Stomach smooth muscle (tissue), 2 donors: ENCODE measurements around the gene AGFG2.

Source experiments
- H3K27ac ChIP-seq: one replicate; pipeline ENCODE4 v1.7.0; 2013; ENCODE audit warnings: mild to moderate bottlenecking, low read length, inconsistent platforms
- H3K27me3 ChIP-seq, 2 donors: one replicate each; pipeline ENCODE4 v1.7.0; 2013; ENCODE audit warnings: low read length in 2 of 2; ENCODE audit not compliant: insufficient read depth in 2 of 2, control insufficient read depth in 1 of 2
- H3K36me3 ChIP-seq, 2 donors: one replicate each; pipeline ENCODE4 v1.7.0; 2013; ENCODE audit warnings: low read length in 2 of 2; ENCODE audit not compliant: control insufficient read depth in 2 of 2, insufficient read depth in 2 of 2
- H3K4me1 ChIP-seq: one replicate; pipeline ENCODE4 v1.7.0; 2013; ENCODE audit warnings: low read length; ENCODE audit not compliant: control insufficient read depth, insufficient read depth
- H3K4me3 ChIP-seq, 2 donors: one replicate each; pipeline ENCODE4 v1.7.0; 2013; ENCODE audit warnings: low read length in 2 of 2
- H3K9ac ChIP-seq, 2 donors: one replicate each; pipeline ENCODE4 v1.7.0; 2013; ENCODE audit warnings: low read length in 2 of 2, mild to moderate bottlenecking in 1 of 2
- H3K9me3 ChIP-seq, 2 donors: one replicate each; pipeline ENCODE4 v1.7.0; 2013; ENCODE audit warnings: low read length in 2 of 2; ENCODE audit not compliant: control insufficient read depth in 2 of 2
- donor health status: healthy.
- donor health status: Pancreatic carcinoma.

AGFG2 gene

DNA sequence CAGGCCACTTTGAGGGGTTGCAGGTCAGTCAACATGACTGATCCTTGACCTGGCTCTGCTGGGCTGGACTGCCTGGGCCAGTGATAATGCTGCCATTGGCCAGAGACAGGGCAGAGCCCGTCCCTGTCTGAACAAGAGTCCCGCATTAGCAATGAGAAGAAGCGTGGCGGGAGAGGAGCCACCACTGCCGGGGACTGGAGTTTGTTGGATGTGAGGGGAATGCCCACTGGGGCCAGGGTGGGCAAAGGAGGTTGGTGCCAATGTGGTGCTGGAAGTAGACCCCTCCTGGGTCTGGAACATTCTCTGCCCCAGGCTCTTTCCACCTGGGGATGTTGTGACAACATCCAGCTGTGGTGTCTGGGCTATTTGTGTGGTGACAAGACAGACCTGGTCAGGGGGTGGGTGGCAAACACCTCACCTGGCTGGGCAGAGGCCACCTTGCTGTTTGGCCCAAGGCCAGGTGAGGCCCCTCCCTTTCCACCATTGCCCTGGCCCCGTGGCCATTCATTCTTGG, 27.1 kb downstream of the AGFG2 start:
- H3K27ac ChIP-seq, result no peak overlapping the region

DNA sequence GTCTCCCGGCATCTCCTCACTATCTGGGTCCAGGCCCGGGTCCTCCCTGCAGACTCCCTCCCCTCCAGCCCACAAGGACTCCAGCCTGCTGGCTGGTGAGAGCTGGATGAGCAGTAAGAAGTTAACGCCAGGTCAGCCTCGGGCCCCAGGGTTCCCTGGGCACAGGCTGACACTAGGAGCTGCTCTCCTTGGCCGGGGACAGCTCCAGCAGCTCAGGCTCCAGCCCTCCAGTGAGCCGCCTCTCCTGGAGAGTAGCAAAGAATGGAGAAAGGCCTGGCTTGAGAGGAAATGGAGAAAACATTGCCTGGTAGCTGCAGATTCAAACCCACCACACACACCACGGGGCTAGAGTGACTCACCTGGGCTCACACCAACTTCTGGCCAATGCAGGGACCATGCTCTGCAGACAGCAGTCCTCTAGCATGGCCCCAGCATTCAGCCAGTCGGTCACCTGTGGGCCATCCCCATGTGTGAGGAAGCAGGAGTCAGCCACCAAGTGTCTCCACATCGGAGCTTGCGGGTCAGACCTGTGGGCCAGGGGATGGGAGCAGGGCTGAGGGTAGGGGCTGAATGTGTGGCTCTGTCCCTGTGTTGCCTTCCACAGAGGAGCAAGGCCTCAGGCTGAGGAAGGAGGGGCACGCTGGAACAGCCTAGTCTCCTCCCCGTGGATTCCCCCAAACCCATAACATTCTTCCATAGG, 28.2 kb downstream of the AGFG2 start:
- Histone ChIP-seq H3K9me3 (no peaks in the 10 kb centered on the region), H3K4me1 (peaks cover 11% of the 10 kb centered on the region), H3K27me3 (no peaks in the 10 kb centered on the region), H3K4me3 (no peak overlapping the region), H3K9ac (no peak overlapping the region), H3K36me3 (peaks cover 0 to 4% of the 10 kb centered on the region in 2 donors), H3K27ac (peak overlapping the region; percentile 18)

More for the DNA sequence above, 27.1 kb downstream of the AGFG2 start:
- peaks cover 0 to 6% of the 10 kb centered on the region in 2 donors for H3K36me3 ChIP-seq
- H3K4me3 ChIP-seq, result no peak overlapping the region
- no peak overlapping the region for H3K9ac ChIP-seq
- H3K4me1 ChIP-seq, result peaks cover 11% of the 10 kb centered on the region
- no peaks in the 10 kb centered on the region for H3K9me3 ChIP-seq
- H3K27me3 ChIP-seq, result no peaks in the 10 kb centered on the region

DNA sequence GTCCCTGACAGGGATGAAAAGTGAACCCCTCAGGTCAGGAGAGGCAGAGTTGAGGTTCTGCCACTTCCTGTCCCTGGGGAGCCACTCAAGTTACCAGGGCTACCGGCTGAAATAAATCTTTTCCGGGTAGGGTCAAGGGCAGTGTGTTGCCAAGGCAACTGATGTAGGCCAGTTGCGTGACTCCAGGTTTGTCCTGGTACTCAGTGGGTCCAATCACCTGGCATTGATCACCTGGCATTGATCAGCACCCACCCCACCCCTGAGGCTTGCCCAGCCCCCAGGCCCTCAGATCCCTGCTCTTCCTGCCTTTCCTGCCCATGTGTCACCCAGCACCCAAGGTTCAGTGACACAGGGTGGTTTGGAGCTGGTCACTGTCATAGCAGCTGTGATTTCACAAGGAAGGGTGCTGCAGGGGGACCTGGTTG, 28.8 kb downstream of the AGFG2 start:
- no peaks in the 10 kb centered on the region for H3K9me3 ChIP-seq
- no peak overlapping the region for H3K9ac ChIP-seq
- H3K36me3 ChIP-seq, result peaks cover 0 to 4% of the 10 kb centered on the region in 2 donors
- H3K27ac ChIP-seq, result peak overlapping the region; percentile 2
- no peaks in the 10 kb centered on the region for H3K27me3 ChIP-seq
- H3K4me1 ChIP-seq, result peaks cover 11% of the 10 kb centered on the region
- no peak overlapping the region for H3K4me3 ChIP-seq

DNA sequence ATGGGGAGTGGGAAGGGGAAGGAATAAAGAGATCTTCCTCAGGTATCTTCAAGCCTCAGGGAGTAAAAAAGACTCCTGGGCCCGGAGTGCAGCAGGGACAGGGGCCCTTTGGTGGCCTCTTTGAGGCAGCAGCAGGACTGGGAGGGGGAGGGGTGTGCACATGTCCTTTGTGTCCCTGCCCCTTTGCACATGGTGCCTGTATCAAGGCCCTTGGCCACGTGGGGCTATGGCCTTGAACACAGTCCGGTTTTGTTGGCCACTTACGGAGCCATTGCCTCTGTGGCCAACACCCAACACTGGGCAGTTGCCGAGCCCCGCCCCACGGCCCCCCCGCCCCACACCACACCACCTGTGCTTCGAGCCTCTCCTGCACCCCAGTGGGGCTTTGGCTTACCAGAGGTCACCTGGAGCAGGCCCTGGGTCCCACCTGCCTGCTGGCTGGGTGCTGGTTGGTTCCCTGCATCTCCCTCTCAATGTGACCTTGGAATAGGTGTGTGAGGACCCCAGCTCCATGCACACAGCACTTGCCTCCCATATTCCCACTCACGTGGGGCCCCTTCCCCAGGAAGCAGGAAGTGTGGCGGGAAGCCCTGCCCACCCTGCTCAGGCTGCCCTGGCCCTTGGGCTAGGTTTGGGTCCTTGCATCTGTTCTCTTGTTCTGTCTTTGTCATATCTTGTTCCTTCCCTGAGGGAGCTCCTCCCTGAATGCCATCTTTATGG, 29.3 kb downstream of the AGFG2 start:
- no peak overlapping the region for H3K4me3 ChIP-seq

DNA sequence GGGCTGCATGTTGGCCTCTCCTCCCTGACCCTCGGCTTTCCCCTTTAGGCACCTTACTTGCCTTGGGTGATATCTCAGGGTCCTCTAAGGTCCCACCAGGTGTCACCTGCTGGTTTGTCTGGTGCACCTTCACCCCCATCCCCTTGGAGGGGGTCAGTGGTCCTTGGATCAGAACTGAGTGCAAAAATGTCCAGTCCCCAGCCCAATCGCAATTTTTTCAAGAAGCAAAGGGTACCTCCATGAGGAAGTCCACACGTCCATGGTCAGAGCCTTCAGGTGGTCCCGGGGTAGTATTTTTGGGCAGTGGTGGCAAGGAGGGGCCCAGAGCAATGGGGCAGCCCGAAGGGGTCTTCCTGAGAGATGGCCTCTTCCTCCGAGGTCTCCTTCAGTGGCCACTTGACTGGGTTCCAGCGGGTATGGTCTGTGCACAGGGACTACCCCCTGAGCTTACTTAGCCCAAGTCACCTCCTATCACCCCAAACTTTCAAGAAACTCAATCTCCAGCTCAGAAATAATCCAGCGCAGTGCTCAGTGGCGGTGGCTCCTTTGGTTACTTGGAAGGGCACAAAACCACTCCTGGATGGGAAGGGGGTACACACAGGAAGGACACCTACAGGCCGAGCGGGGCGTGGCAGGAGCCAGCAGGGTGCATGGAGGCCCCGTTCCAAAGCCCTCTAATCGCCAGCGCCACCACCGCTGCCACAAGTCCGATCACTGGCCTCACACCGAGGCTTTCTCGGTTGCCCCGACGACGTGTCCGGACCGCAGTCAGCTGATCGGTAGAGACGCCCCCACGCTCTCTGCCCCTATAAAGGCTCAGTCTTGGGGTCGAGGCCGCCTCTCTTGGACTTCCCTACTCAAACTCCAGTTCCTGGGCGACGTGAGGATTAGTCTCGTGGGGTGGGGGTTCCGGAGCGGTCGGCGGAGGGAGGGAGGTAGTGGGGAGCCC, 30.2 kb downstream of the AGFG2 start:
- H3K27me3 ChIP-seq, result no peaks in the 10 kb centered on the region
- no peak overlapping the region for H3K9ac ChIP-seq
- H3K36me3 ChIP-seq, result no peaks in the 10 kb centered on the region
- peak overlapping the region in 1 of 2 donors; percentile 63 for H3K4me3 ChIP-seq
- H3K27ac ChIP-seq, result no peak overlapping the region
- peaks cover 11% of the 10 kb centered on the region for H3K4me1 ChIP-seq
- H3K9me3 ChIP-seq, result no peaks in the 10 kb centered on the region

More for the DNA sequence above, 29.3 kb downstream of the AGFG2 start:
- no peaks in the 10 kb centered on the region for H3K36me3 ChIP-seq
- peak overlapping the region; percentile 2 for H3K27ac ChIP-seq
- H3K9me3 ChIP-seq, result no peaks in the 10 kb centered on the region
- no peak overlapping the region for H3K9ac ChIP-seq
- peaks cover 11% of the 10 kb centered on the region for H3K4me1 ChIP-seq
- no peaks in the 10 kb centered on the region for H3K27me3 ChIP-seq

DNA sequence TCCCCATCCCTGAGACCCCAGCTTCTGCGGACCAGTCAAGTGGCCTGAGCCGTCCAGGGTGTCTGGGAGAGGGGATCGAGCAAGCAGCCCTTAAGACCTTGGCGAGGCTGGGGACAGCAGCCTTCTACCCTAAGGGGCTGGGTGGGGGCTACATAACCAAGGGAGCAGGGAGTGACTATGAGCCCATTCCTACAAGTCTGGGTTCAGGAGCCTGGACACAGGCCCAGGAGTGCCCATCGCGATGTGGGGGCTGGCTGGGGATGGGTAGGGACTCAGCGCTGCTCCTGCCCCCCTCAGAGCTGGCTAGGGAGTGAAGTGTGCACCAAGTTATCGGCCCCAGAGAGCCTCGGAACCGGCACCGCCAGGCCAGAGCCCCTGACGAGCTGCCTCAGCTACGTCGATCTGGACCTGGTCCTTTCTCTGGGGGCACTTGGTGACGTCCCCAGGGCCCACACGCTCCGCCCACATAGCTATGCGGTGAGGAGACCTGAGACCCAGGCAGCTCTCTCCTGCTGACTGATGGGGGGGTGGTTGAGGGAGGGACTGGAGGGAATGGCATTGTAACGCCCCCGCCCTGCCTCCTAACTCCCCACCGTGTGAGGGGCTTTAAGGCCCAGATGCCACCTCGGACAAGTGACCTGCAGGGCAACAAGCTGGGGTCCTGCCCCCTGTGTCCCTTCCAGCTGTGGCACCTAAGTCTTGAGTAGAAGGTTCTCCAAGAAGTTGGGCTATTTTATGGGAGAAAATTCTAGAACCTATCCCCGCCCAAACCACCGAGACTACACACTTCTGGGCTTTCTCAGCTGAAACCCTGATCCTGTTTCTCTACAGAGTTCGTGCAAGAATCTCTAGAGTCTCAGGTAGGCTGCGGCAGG, 32.2 kb downstream of the AGFG2 start:
- no peaks in the 10 kb centered on the region for H3K27me3 ChIP-seq
- H3K4me1 ChIP-seq, result peaks cover 11% of the 10 kb centered on the region
- no peak overlapping the region for H3K4me3 ChIP-seq
- no peaks in the 10 kb centered on the region for H3K9me3 ChIP-seq
- peaks cover 5 to 7% of the 10 kb centered on the region in 2 donors for H3K36me3 ChIP-seq
- no peak overlapping the region for H3K9ac ChIP-seq
- no peak overlapping the region for H3K27ac ChIP-seq

DNA sequence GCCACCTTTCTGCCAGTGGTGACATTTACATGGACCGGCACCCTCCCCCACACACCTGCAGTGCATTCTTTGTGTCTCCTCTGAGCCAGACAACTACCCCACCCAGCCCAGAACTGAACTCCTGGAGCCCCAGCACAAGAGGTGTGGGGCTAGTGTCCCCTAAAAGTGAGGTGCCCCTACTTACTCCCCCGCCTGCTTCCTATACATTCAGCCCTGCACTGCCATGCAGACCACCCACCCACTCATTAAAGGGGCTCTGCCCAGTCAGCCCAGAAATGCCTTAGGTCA, 32.8 kb downstream of the AGFG2 start:
- Histone ChIP-seq H3K27me3 (no peaks in the 10 kb centered on the region), H3K27ac (no peak overlapping the region), H3K9ac (no peak overlapping the region), H3K4me1 (peaks cover 11% of the 10 kb centered on the region), H3K9me3 (no peaks in the 10 kb centered on the region), H3K4me3 (no peak overlapping the region), H3K36me3 (peaks cover 9 to 11% of the 10 kb centered on the region in 2 donors)

DNA sequence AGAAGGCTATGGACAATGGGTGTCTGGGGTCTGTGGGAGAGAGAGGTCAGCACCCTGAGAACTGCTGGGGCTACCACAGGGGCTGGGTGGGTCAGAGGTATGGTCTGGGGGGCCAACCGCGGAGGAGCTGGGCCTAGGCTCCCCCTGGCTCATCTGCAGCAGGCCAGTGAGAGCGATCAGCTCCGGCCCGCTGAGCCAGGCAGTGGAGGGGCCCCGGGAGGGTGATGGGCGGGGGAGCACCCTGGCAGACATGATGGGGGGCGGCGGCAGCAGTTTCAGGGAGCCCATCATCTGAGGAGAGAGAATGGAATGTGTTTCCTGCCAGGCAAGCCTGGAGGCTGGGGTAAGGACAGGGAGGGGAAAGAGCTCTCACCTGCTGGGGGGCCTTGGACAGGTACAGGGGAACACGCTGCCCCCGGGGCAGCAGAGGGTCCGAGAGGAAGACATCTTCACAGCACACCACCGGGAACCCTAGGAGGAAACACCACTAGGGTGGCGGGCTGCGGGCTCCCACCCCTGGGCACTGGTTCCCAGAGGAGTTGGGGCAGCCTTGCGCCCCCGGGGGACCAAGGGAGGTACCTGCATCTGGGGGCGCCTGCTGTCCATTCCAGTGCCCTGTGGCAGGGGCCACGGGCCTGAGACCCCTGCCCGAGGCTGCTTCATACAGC, 33.4 kb downstream of the AGFG2 start:
- Histone ChIP-seq H3K27me3 (no peaks in the 10 kb centered on the region), H3K9me3 (no peaks in the 10 kb centered on the region), H3K9ac (no peak overlapping the region), H3K4me1 (peaks cover 11% of the 10 kb centered on the region), H3K27ac (no peak overlapping the region), H3K4me3 (no peak overlapping the region), H3K36me3 (peaks cover 12 to 13% of the 10 kb centered on the region in 2 donors)

DNA sequence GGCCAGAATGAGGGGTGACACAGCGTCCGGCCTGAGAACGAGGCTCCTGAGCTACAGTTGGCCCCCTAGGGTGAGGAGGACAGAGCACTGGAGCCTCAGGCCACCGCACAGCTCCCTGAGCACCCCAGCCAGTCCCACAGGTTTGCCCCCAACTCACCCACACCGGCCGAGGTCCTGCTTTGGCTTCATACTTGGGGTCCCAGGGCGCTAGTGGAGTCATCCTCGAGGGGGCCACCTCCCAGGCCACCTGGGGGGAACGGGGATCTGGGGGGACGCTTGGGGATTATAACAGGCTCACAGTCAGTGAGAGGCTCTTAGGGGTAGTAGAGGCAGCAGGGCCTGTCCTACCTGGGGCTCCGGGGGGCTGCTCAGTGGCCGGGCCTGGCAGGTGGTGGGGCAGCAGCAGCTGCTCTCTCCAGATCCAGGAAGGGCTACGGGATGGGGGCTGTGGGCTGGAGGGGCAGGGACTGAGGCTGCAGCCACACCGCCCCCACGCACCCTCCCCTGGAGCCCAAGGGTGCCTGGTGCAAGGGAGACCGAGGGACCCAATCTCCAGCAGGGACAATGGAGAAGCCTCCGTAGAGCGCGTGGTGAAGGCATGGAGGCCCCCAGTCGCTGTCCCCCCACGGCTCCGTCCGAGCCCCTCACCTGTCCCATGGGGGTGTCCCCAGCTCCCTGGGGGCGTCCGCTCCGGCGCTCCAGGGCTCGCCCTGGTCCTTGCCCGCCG, 34.1 kb downstream of the AGFG2 start:
- Histone ChIP-seq H3K9ac (no peak overlapping the region), H3K27me3 (no peaks in the 10 kb centered on the region), H3K9me3 (no peaks in the 10 kb centered on the region)

More for the DNA sequence above, 34.1 kb downstream of the AGFG2 start:
- H3K4me3 ChIP-seq, result no peak overlapping the region
- H3K36me3 ChIP-seq, result peaks cover 12 to 19% of the 10 kb centered on the region in 2 donors
- peaks cover 11% of the 10 kb centered on the region for H3K4me1 ChIP-seq
- H3K27ac ChIP-seq, result no peak overlapping the region
